ENCODE measurements around the gene RILP. TPM values are rescaled to one million over a fixed set of nuclear protein-coding genes. Genes with fewer than 3 reads are reported as not detected.

RILP gene
- total RNA-seq, 1 donor from 2014 or later: 8.1 TPM

GRCh38 chr17:1604831-1605528 lies 44.7 kb downstream of the RILP start:
- no peak for DNase-seq

GRCh38 chr17:1601571-1601970 lies 48.1 kb downstream of the RILP start:
- no peak for DNase-seq

GRCh38 chr17:1598399-1599095 lies 51.1 kb downstream of the RILP start:
- no peak for DNase-seq

GRCh38 chr17:1597861-1598342 lies 51.8 kb downstream of the RILP start:
- DNase-seq: no peak

Small RNA genes lying within 50 kb of the gene (small RNA-seq; reads per million reads assigned to genes)
- gene RN7SL105P (ENCODE audit: low replicate concordance): not detected

Other genes with a start within 250 kb of the RILP start
- 284 TPM for gene YWHAE, start 249.6 kb downstream of the RILP start, total RNA-seq
- 58.6 TPM for gene CRK, start 193.6 kb downstream of the RILP start, total RNA-seq
- gene MYO1C, start 157.2 kb downstream of the RILP start, total RNA-seq: 64.4 TPM
- gene INPP5K, start 133.3 kb downstream of the RILP start, total RNA-seq: 32.5 TPM
- 18.8 TPM for gene PITPNA, start 87.1 kb downstream of the RILP start, total RNA-seq
- gene SLC43A2, start 21.0 kb downstream of the RILP start, total RNA-seq: 8.1 TPM
- gene SCARF1, start 4.1 kb downstream of the RILP start, total RNA-seq: 6.7 TPM
- gene PRPF8, start 35.0 kb upstream of the RILP start, total RNA-seq: 138 TPM
- gene TLCD2, start 60.5 kb upstream of the RILP start, total RNA-seq: 4.6 TPM
- gene WDR81, start 74.8 kb upstream of the RILP start, total RNA-seq: 10.6 TPM
- gene SERPINF2, start 93.0 kb upstream of the RILP start, total RNA-seq: 0.39 TPM
- 265 TPM for gene SERPINF1, start 112.2 kb upstream of the RILP start, total RNA-seq
- 11.9 TPM for gene SMYD4, start 180.0 kb upstream of the RILP start, total RNA-seq
- gene RPA1, start 180.1 kb upstream of the RILP start, total RNA-seq: 37.4 TPM